Right kidney (tissue), 9 donors: Measurements from ENCODE around the gene DNM1.

ENCODE experiments used
- DNase-seq: peaks from one replicate; pipeline ENCODE4 v3.0.0-alpha.2; 2016
- long read RNA-seq, 8 donors: transcript quantifications; one replicate each; lab custom pipeline, GENCODE V29; 2026

DNM1 gene
- long read RNA-seq, donor 1, partial matches to known transcripts = 0 of 1 reads
- long read RNA-seq, donor 1, other reads (novel, unspliced or antisense) = 0 of 1 reads
- long read RNA-seq, donor 2, partial matches to known transcripts = 5 of 5 reads
- long read RNA-seq, donor 2, other reads (novel, unspliced or antisense) = 0 of 5 reads
- long read RNA-seq, donor 3, partial matches to known transcripts = 5 of 5 reads
- long read RNA-seq, donor 3, other reads (novel, unspliced or antisense) = 0 of 5 reads
- long read RNA-seq, donor 4, partial matches to known transcripts = 42 of 44 reads
- long read RNA-seq, donor 4, other reads (novel, unspliced or antisense) = 0 of 44 reads
- long read RNA-seq, donor 5 = 0 reads
- long read RNA-seq, donor 6, partial matches to known transcripts = 0 of 1 reads
- long read RNA-seq, donor 6, other reads (novel, unspliced or antisense) = 0 of 1 reads
- long read RNA-seq, donor 7, partial matches to known transcripts = 116 of 116 reads
- long read RNA-seq, donor 7, other reads (novel, unspliced or antisense) = 0 of 116 reads
- long read RNA-seq, donor 8 = 0 reads

DNA sequence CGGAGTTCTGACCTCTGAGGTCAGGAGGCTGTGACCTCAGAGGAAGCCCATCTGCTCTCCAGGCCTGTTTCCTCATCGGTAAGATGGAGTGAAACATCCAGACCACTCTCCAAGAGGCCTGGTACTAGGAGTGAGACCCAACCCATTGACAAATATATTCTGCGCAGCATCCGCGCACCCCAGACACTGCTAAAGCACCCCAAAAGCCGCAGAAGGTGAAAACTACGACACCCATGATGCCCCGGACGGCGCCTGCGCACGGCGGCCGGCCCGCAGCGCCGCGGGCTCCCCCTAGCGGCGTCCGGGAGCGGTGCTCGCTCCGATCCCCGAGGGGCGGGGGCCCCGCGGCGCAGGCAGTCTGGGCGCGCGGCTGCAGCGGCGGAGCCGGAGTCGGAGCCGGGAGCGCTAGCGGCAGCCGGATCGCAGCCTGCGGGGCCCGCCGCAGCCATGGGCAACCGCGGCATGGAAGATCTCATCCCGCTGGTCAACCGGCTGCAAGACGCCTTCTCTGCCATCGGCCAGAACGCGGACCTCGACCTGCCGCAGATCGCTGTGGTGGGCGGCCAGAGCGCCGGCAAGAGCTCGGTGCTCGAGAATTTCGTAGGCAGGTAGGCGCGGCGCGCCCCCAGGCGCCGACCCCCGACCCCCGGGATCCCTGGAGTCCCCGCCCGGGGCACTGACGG is at the start of gene DNM1:
Gene DNM1, plus strand, starts transcription at position 356 of the 683 bp plus-strand sequence. Its CDS starts 92 bp downstream, at position 448.
- DNase-seq = peak; percentile 89

DNA sequence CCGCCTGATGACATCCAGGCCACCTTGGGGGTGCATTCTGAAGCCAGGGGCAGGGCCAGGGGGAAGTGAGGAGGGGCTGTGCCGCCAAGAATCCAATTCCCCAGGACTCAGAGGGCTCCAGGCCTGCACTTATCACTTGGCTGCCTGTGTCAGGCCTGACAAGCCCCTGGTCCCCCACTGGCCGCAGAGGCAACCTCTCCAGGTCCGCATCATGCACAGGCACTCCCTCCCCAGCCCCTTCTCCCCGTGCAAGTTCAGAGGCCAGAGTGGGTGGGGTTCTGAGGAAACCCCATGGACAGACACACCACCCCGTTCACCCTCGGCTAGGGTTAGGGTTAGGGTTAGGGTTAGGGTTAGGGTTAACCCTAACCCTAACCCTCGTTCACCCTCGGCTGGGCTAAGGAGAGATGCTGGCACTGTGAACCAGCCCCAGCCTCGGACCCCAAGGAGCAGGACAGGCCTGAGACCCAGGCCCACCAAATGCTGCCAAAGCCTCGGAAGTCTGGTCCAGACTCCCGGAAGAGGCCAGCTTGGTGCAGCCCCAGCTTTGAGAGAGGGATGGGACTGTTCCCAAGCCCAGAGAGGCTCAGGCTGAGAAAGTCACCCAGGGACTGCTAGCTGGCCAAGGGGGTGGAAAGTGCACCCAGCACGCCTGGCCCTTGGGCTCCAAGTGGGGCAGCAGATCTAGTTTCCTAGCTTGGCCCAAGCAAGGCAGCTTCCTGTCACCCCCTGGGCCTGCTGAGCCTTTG is 49.1 kb upstream of the DNM1 start:
- DNase-seq = no peak

DNA sequence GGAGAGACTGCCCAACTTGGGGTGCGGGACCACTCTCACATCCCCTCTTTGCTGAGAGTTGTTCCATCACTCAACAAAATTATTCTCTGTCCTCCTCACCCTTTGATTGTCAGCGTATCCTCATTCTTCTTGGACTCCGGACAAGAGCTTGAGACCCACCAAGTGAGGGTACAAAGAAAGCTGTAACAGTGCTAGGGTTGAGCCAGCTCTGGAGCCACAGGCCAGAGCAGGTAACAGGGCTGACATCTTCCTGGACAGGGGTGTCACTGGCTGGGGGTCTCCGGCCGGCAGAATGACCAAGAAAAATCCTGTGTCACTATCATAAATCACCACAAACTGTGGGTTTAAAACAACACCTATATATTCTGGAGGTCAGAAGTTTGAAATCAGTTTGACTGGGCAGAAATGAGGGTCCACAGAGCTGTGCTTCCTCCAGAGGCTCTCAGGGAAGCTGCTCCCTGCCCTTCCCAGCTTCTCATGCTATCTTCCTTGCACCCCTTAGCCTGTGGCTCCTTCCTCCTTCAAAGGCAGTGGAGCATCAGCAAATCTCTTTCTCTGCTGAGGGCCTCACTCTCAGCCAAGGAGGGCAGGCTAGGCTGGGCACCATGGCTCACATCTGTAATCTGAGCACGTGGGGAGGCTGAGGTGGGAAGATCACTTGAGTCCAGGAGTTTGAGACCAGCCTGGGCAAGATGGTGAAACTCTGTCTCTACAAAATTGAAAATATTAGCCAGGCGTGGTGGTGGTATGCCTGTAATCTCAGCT is 47.3 kb upstream of the DNM1 start:
- DNase-seq = no peak

DNA sequence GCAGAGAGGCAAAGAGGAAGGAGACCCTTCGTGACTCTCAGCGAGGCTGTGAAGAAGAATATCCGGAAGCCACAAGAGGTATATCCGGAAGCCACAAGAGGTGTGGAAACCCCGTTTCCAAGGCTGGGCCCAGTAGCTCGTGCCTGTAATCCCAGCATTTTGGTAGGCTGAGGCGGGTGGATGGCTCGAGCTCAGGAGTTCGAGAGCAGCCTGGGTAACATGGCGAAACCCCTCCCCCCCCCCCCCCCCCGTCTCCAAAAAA is 43.7 kb upstream of the DNM1 start:
- no peak for DNase-seq

DNA sequence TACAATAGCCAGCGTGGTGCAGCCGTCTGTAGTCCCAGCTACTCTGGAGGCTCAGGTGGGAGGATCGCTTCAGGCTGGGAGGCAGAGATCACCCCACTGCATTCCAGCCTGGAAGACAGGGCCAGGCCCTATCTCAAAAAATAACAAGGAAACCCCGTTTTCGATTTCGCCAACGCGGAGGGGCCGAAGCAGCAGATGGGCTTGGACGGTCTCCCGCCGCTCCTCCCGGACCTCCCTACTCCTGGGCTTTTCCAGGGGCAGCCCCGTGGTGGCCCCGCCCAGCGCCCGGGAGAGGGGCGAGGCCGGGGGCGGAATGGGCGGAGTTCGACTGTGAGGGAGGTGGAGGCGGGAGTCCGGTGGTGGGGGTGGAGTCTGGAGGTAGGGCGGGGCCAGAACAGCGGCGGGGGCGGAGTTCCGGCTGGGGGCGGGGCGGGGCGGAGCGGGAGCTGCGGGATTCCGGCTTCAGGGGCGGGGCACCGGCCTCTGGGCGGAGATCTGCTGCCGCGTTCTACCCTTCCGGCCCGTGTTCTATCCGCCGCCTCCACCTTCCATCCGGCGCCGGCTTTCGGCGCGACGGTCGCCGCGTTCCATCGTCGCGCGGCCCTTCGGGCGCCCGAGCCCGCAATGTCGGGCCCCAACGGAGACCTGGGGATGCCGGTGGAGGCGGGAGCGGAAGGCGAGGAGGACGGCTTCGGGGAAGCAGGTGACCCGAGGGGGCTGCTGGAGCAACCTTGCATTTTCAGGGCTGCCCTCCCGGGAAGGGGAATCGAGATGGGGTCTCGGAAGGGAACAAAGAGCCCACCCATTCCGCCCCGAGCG is 43.2 kb upstream of the DNM1 start, which contains the start of gene BBLN:
Gene BBLN, plus strand, starts transcription at position 482 of the 819 bp plus-strand sequence. Its CDS starts 143 bp downstream, at position 625.
- DNase-seq = peak; percentile 90

DNA sequence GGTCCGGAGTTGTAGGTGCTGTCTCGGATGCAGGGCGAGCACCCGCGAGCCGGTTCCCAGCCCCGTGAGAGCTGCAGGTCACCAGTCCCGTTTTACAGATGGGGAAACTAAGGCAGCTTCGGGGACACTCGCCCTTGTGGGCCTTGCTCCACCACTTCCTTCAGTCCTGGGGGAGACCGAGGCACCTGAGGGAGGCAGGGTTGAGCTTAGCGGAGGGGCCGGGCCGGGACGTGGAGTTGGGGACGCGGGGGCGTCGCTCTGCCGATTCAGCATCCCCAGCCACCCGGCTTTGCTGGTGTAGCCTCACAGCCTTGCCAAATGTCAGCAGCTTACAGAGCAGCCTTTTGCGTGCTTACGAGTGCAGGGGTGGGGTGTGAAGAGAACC is 42.6 kb upstream of the DNM1 start:
- DNase-seq = no peak

DNA sequence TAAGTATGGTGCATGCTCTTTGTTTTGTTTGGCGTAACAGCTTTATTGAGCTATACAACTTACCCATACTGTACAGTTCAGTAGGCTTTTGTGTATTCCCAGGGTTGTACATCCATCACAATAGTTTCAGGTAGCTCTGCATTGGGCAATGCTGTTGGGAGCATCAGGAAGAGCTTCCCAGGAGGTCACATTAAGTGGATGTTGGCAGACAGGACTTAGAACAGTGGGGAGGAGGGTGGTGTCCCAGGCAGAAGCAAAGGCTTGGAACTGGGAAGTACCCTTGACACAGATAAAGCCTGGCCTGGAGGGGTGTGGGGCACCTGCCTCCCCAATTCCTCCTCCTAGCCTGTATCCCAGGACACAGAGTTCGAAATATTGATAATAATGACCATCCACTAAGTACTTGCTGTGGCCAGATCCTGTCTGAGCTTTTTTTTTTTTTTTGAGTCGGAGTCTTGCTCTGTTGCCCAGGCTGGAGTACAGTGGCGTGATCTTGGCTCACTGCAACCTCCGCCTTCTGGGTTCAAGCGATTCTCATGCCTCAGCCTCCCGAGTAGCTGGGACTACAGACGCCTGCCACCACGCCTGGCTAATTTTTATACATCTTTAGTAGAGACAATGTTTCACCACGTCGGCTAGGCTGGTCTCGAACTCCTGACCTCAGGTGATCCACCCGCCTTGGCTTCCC is 41.8 kb upstream of the DNM1 start:
- DNase-seq = no peak

DNA sequence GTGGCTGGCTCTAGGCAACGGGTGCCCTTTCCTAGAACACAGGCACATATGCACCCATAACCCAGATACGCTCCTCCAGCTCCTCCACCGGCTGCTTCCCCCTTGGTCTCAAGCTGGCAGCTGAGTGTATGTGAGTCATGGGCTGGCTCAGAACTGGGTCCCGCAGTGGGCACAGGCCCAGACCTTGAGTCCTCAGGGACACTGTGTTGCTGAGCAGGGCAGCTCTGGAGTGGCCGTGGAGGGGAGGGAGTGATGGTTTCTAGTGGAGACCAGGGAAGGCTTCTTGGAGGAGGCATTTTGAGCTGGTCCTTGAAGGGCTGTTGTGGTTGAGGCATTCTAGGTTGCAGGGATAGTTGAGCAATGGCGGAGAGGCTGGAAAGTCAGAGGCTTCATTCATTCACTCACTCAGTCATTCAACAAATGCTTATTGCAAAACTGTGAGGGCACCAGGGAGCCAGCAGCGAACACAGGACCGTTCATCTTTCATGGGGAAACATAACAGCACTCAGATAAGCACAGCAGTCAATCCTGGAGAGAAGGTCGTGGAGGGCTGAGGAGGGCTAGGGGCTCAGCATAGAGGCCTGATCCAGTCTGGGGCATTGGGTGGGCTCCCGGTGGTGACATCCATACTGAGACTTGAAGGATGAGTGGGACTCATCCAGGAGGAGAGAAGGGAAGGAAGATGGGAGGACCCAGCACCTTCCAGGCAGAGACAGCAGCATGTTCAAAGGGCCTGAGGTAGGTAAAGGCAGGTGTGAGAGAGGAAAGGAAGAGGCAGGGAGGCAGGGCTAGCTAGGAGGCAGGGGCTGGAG is 40.8 kb upstream of the DNM1 start:
- no peak for DNase-seq

DNA sequence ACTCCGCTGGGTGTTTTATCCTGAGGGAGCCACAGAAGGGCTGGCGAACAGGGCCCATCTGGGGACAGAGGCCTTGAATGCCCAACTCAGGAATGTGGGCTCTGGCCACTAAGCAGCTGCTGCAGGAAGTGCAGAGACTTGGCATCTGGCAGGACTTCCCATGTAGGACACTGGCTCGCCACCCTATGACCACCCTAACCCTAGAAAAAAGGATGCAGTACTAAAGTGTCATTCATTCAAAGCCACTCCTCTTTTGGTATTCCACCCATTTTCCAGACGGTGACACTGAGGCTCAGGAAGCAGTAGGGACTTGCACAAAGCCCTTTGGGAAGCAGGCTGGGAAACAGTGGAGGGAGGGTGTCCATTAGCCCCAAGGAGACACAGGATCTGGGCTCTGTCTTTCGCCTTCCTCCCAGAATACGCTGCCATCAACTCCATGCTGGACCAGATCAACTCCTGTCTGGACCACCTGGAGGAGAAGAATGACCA is 40.1 kb upstream of the DNM1 start:
- no peak for DNase-seq

DNA sequence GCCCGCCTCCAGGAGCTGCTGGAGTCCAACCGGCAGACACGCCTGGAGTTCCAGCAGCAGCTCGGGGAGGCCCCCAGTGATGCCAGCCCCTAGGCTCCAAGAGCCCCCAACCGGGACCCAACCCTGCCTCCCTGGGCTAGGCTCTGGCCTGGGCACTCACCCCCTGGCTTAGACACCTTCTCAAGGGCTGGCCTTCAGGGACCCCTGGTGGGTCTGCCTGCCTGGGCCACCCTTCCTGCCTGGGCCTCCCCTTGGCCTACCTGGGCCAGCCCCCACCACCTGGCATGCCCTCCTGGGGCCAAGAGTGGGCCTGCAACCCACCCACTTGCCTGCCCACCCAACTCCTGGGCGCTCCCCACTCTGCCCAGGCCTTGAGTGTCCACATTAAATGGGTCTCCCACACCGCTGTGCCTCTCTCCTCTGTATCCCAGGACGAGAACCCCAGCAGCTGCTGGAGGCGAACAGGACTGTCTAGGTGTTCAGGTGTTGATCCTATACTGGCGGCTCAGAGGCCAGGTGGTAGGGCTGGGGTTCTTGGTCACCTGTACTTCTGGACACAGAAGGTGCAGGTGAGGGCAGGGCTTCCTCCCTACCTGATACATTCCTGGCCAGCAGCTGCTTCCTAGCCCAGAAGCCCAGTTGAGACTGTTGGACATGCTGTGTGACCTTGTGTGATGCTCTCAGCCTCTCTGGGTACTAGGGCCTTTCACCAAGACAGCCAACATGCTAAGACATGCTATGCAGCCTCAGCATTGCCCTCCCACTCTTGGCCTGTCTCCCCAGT is 39.5 kb upstream of the DNM1 start:
- DNase-seq = no peak

DNA sequence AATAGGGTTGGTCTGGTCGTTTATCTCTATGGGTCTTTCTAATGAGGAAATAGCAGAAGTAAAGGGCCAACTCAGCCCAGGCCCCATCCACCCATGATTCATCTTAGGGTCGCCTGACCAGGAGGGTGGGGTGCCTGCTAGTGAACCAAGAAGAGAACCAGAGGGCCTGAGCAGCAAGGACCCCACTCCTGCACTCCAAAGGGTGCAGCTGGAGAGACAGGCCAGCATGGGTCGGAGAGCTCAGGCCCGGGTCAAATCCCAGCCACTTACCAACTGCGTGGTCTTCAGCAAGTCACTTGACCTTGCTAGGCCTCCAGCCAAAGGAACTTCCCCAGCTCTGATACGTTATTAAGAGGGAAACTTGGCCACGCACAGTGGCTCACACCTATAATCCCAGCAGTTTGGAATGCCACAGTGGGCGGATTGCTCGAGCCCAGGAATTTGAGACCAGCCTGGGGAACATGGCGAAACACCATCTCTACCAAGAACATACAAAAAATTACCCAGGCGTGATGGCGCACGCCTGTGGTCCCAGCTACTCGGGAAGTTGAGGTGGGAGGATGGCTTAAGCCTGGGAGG is 38.8 kb upstream of the DNM1 start:
- DNase-seq = no peak

DNA sequence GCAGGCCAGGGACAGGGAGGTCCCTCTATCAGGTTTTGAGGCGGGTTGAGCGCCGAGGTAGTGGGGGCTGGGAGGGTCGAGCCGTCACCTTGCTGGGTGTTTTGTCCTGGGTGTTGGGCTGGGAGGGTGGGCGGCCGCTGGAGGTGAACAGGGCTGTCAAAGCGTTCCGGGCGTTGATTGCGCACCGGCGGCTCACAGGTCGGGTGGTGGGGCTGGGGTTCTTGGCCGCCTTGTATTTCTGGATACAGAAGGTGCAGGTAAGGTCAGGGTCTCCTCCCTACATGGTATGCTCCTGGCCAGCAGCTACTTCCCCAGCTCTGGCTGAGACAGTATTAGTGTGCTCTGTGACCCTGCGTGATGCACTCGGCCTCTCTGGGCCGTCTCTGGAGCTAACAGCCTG is 37.0 kb upstream of the DNM1 start:
- no peak for DNase-seq

DNA sequence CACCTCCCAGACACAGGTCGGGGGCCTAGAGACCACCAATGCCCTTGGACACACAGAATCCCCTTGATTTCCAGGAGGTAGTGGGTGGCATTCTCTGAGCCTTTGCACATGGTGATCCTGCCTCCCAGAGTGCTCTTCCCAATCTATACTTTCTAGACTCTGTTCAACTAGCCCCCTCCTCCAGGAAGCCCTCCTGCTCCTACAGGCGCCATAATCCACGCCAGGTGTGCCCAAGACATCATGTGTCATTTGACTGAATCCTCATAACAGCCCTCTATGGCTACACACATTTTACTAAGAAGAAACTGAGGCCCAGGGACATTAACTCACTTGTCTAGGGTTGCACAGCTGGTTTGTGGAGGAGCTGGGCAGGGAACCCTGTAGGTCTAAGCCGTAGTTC is 36.0 kb upstream of the DNM1 start:
- no peak for DNase-seq

DNA sequence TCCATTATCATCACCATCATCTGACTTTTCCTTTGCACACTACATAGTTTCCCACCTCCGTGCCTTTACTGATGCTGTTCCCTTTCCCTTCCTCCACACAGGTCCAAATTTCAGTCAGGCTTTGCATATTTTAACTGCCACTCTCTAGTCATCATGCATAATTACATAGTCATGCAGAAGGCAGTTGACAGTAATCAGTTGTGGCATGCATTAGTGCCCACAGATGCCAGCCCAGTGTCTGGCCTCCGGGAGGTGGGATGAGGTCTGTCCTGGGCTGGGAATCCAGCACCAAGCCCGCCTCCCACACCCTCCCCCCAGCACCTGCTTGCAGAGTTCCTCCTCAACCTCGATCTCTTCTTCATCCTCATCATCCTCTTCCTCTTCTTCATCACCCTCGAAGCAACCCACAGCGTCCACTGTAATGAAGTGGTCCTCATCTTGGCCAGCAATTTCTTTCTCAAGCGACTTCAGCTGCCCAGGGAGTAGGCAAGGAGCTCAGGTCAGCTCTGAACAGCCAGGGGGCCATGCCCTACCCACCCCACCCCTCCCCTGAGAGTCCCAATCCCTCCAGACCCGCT is 34.4 kb upstream of the DNM1 start:
- DNase-seq = no peak

DNA sequence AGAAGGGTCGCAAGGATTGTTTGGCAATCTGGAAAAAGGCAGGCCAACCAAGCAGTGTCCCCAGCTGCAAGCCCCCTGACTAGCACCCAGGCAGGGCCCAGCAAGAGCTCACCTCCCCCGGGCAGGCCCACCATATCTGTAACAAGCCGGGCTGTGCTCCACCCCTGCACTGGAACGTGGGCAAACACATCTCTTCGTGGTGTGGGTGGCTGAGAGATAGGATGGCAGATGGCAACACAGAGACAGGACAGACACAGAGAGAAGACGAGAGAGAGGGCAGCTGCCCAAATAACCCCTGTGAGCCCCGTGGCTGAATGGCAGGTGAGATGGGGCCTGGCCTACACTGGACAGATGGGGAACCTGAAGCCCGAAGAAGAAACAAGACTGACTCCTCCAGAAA is 33.7 kb upstream of the DNM1 start:
- no peak for DNase-seq

DNA sequence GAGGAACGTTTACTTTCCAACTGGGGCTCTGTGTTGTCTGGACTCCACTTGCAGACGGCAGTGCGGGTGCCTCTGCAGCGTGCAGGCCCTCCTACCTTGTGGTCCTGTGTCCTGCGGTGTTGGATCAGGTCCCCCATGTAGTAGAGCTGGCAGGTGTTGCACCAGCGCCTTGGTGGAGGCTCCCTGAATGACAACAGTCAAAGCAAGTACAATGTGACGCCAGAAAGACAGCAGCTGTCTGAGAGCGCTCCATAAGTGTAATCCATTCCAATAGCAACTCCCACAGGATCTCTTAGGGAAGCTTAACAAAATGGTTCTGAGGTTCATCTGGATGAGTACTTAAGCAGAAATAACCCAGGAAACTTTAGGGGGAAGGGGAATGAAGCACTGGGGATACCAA is 33.3 kb upstream of the DNM1 start:
- DNase-seq = no peak

DNA sequence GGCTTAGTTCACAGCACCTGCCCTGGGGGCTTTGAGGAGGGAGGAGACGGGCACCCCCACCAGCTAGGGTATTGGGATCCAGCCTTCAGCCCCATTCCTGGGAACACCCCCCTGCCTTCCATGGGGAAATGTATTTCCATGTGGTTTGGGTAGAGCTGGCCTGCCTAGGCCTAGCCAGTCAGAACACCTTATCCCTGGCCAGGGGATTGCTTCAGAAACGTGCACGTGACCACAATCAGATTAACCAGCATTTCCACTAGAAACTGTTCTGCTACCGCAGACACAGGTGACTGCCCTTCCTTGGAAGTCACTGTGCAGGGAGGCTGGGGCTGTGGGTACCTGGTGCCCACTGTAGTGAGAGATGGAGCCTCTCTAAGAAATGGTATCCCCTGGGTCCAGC is 29.1 kb upstream of the DNM1 start:
- DNase-seq = no peak

DNA sequence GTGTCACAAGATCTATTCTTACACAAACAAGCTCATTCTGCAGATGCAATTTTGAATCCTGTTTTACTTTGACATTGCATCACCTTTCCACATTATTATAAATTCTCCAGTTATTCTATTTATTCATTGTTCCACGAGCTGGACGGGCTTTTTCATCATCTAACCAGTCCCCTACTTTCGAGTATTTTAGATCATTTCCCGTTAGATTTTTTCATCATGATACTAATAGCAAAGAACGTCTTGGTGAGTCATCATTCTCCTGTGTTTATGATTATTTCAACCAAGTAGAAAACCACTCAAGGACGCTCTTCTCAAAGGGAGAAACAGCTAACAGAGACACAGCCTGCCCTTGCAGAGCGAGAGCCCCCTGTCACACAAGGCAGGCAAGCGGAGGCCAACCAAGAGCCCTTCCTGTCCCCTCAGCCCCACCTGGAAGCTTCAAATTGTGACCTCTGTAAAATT is 28.0 kb upstream of the DNM1 start:
- no peak for DNase-seq
